K562 (cell line): ENCODE results near the gene FIBP. TPM values are rescaled to one million over a fixed set of nuclear protein-coding genes. Genes with fewer than 3 reads are reported as not detected.

Experiments
- CEBPG ChIP-seq, 3 experiments: fragments of 200-800 bp in 1 of 3; sonication (Bioruptor generic) in 1 of 3; sonication (generic) in 1 of 3; formaldehyde crosslinking in 1 of 3; IDR thresholded peaks in 2 of 3; conservative IDR thresholded peaks in 1 of 3; 2 replicates each; pipeline versions ENCODE4 v1.6.1 to v1.8.0; 2016 to 2022; ENCODE audit warnings: missing compliant biosample characterization in 2 of 3, missing genetic modification characterization in 2 of 3, mild to moderate bottlenecking in 1 of 3, missing genetic modification reagents in 1 of 3
- CHD2 ChIP-seq: IDR thresholded peaks from 2 replicates; pipeline ENCODE4 v1.6.1; 2011; ENCODE audit warnings: low read depth, low read length
- CTBP1 ChIP-seq: fragments of 450-650 bp; IDR thresholded peaks from 2 replicates; pipeline ENCODE4 v1.6.1; 2016; ENCODE audit warnings: borderline replicate concordance
- CTCFL ChIP-seq: IDR thresholded peaks from 2 replicates; pipeline ENCODE4 v1.6.1; 2011; ENCODE audit warnings: borderline replicate concordance, low read depth, mild to moderate bottlenecking, moderate library complexity, low read length; ENCODE audit not compliant: insufficient read depth, poor library complexity, severe bottlenecking
- FUS ChIP-seq: fragments of 200-400 bp; formaldehyde crosslinking; optimal IDR thresholded peaks from 2 replicates; pipeline ENCODE3; 2017; ENCODE audit warnings: low read depth, low read length
- HNRNPL ChIP-seq: fragments of 200-400 bp; formaldehyde crosslinking; IDR thresholded peaks from 2 replicates; pipeline ENCODE4 v1.6.1; 2017; ENCODE audit warnings: low read depth, mild to moderate bottlenecking, low read length
- MGA ChIP-seq: fragments of 450-650 bp; IDR thresholded peaks from 2 replicates; pipeline ENCODE4 v1.6.1; 2016; ENCODE audit warnings: mild to moderate bottlenecking, moderate library complexity
- PRPF4 ChIP-seq: fragments of 200-400 bp; formaldehyde crosslinking; IDR thresholded peaks from one replicate; pipeline ENCODE4 v1.6.1; 2017; ENCODE audit warnings: low read length, low read depth, mild to moderate bottlenecking; ENCODE audit not compliant: insufficient read depth, poor library complexity, severe bottlenecking
- RNF219 ChIP-seq: fragments of 250-450 bp; sonication (Bioruptor Pico); IDR thresholded peaks from 2 replicates; pipeline ENCODE4 v1.5.0; 2022; ENCODE audit warnings: mild to moderate bottlenecking
- U2AF1 ChIP-seq: fragments of 200-400 bp; formaldehyde crosslinking; optimal IDR thresholded peaks from 2 replicates; pipeline ENCODE3; 2017; ENCODE audit warnings: mild to moderate bottlenecking, low read depth, low read length, moderate library complexity
- polyA plus RNA-seq, 8 experiments: library from polyadenylated mRNA; depleted of rRNA in 4 of 8; stranded (reverse) in 5 of 8; unstranded in 3 of 8; fragments of >200 nt; fragmentation: Nextera tagmentation in 2 of 8; fragmentation: Illumina TruSeq in 1 of 8; extraction: Ambion mirVana in 2 of 8; extraction: Trizol in 1 of 8; gene quantifications; 2 replicates each; pipeline versions ENCODE4 v1.2.1 to v1.2.3, GENCODE V29; 2011 to 2014; ENCODE audit warnings: inconsistent platforms in 1 of 8, missing spikeins in 1 of 8
- total RNA-seq, 7 experiments: library from RNA; depleted of rRNA in 6 of 7; stranded (reverse); fragments of >200 nt in 6 of 7; fragmentation: Illumina TruSeq in 2 of 7; extraction: Trizol in 2 of 7; gene quantifications; 2 replicates each; pipeline versions ENCODE4 v1.2.1 to v1.2.3, GENCODE V29; 2011 to 2021; ENCODE audit warnings: low replicate concordance in 1 of 7

FIBP gene
- total and polyA plus RNA-seq, 9 of the 15 experiments (the other 6 are each of a cell fraction or from before 2014, with no cell fraction given) = 41.2 to 79.2 (median 48.6) TPM

- TF ChIP-seq HNRNPL = peak; percentile 75; the same call in 1 of the 2 replicates
- no peak for TF ChIP-seq RNF219
- TF ChIP-seq PRPF4 = peak; percentile 95
- TF ChIP-seq CTBP1 = peak; percentile 18; the same call in 1 of the 2 replicates
- TF ChIP-seq CHD2 = no peak
- TF ChIP-seq CTCFL = peak; percentile 93
- peak; percentile 97 for TF ChIP-seq FUS
- peak; percentile 3; the same call in 1 of the 2 replicates for TF ChIP-seq CEBPG (CRISPR knock-in tag; IDR thresholded peaks at IDR 0.05)
- no peak for TF ChIP-seq CEBPG (tag; conservative IDR thresholded peaks at IDR 0.05 in 1 of 2, IDR thresholded peaks at IDR 0.05 in 1 of 2)
- TF ChIP-seq U2AF1 = peak; percentile 97
- peak; percentile 83 for TF ChIP-seq MGA
Observed at GRCh38 chr11:65857500-65857852, 30.8 kb downstream of the FIBP start (continued).
